Stimulated activated effector memory CD8-positive, alpha-beta T cell treated with anti-CD3 and anti-CD28 coated beads, Interleukin-12 subunit alpha, Interleukin-12 subunit beta, amount 100 ng/mL, for 72 hours (primary cell): ENCODE measurements around the gene AGAP1.
"Not testable (repeated sequence)": the region's sequence is repeated elsewhere in the genome, so short reads cannot be mapped to it uniquely, and the experiment has no call there.

Experiments
- ATAC-seq: fragments of 150-1000 bp; cut with Tn5 transposase; 2 replicates; pipeline ENCODE4 v1.10.0; 2021
- DNase-seq, 2 donors: peaks; one replicate each; pipeline ENCODE4 v3.0.0; 2021 to 2022; ENCODE audit warnings: low spot score in 2 of 2
- H3K27ac Mint-ChIP-seq: one replicate; pipeline ENCODE4 v1.8.0; 2022; ENCODE audit warnings: mild to moderate bottlenecking, mixed read lengths
- H3K36me3 Mint-ChIP-seq: one replicate; pipeline ENCODE4 v1.8.0; 2022; ENCODE audit warnings: mild to moderate bottlenecking, mixed read lengths
- H3K4me1 Mint-ChIP-seq: one replicate; pipeline ENCODE4 v1.8.0; 2022; ENCODE audit warnings: mixed read lengths
- H3K4me3 Mint-ChIP-seq: one replicate; pipeline ENCODE4 v1.8.0; 2022; ENCODE audit warnings: mild to moderate bottlenecking, mixed read lengths
- H3K9me3 Mint-ChIP-seq: one replicate; pipeline ENCODE4 v1.8.0; 2022; ENCODE audit warnings: mixed read lengths

AGAP1 gene

GRCh38 chr2:236047176-236047575 lies 553.3 kb downstream of the AGAP1 start:
- ATAC-seq, result no peak
- Mint-ChIP-seq H3K4me3 (no peak overlapping the region), H3K4me1 (peaks cover 26% of the 10 kb centered on the region), H3K36me3 (peaks cover 32% of the 10 kb centered on the region), H3K27ac (no peak overlapping the region), H3K9me3 (no peaks in the 10 kb centered on the region)
- DNase-seq, result no peak

GRCh38 chr2:236047886-236048540 lies 554.2 kb downstream of the AGAP1 start:
- Mint-ChIP-seq H3K36me3 (peaks cover 25% of the 10 kb centered on the region), H3K4me3 (no peak overlapping the region), H3K27ac (no peak overlapping the region), H3K9me3 (no peaks in the 10 kb centered on the region), H3K4me1 (peaks cover 26% of the 10 kb centered on the region)
- DNase-seq (no peak), ATAC-seq (no peak)

- DNase-seq (peak; percentile 7 to 54), ATAC-seq (peak; percentile 90)
- H3K4me3 Mint-ChIP-seq, result no peak overlapping the region
- H3K4me1 Mint-ChIP-seq, result peaks cover 26% of the 10 kb centered on the region
- no peaks in the 10 kb centered on the region for H3K9me3 Mint-ChIP-seq
- H3K36me3 Mint-ChIP-seq, result peaks cover 19% of the 10 kb centered on the region
- H3K27ac Mint-ChIP-seq, result no peak overlapping the region
These were observed 556.1 kb downstream of the AGAP1 start for GRCh38 chr2:236049981-236050380.

GRCh38 chr2:236051351-236051750 lies 557.5 kb downstream of the AGAP1 start:
- Mint-ChIP-seq H3K36me3 (peaks cover 19% of the 10 kb centered on the region), H3K9me3 (no peaks in the 10 kb centered on the region), H3K4me1 (peaks cover 20% of the 10 kb centered on the region), H3K4me3 (no peak overlapping the region), H3K27ac (no peak overlapping the region)
- no peak for DNase-seq
- ATAC-seq, result no peak

GRCh38 chr2:236051806-236052205 lies 558.0 kb downstream of the AGAP1 start:
- Mint-ChIP-seq H3K4me3 (no peak overlapping the region), H3K27ac (no peak overlapping the region), H3K36me3 (peaks cover 19% of the 10 kb centered on the region), H3K9me3 (no peaks in the 10 kb centered on the region), H3K4me1 (peaks cover 16% of the 10 kb centered on the region)
- DNase-seq, result no peak
- no peak for ATAC-seq

- no peak for ATAC-seq
- Mint-ChIP-seq H3K4me1 (peaks cover 16% of the 10 kb centered on the region), H3K4me3 (no peak overlapping the region), H3K36me3 (peaks cover 19% of the 10 kb centered on the region), H3K9me3 (no peaks in the 10 kb centered on the region), H3K27ac (no peak overlapping the region)
- DNase-seq, result no peak
These were observed 558.4 kb downstream of the AGAP1 start for GRCh38 chr2:236052206-236052605.

- Mint-ChIP-seq H3K4me1 (peaks cover 16% of the 10 kb centered on the region), H3K9me3 (no peaks in the 10 kb centered on the region), H3K27ac (no peak overlapping the region), H3K4me3 (no peak overlapping the region), H3K36me3 (peaks cover 19% of the 10 kb centered on the region)
- ATAC-seq (no peak), DNase-seq (no peak)
These were observed 559.3 kb downstream of the AGAP1 start for GRCh38 chr2:236052926-236053821.

GRCh38 chr2:236054125-236054524 lies 560.3 kb downstream of the AGAP1 start:
- Mint-ChIP-seq H3K4me1 (peaks cover 10% of the 10 kb centered on the region), H3K36me3 (peaks cover 10% of the 10 kb centered on the region), H3K27ac (no peak overlapping the region), H3K4me3 (no peak overlapping the region), H3K9me3 (no peaks in the 10 kb centered on the region)
- DNase-seq (no peak), ATAC-seq (no peak)

GRCh38 chr2:236054621-236055305 lies 560.9 kb downstream of the AGAP1 start:
- DNase-seq (no peak), ATAC-seq (no peak)
- no peak overlapping the region for H3K27ac Mint-ChIP-seq
- H3K4me3 Mint-ChIP-seq, result no peak overlapping the region
- peaks cover 7% of the 10 kb centered on the region for H3K4me1 Mint-ChIP-seq
- peaks cover 5% of the 10 kb centered on the region for H3K36me3 Mint-ChIP-seq
- no peaks in the 10 kb centered on the region for H3K9me3 Mint-ChIP-seq

- H3K27ac Mint-ChIP-seq, result no peak overlapping the region
- no peaks in the 10 kb centered on the region for H3K9me3 Mint-ChIP-seq
- no peaks in the 10 kb centered on the region for H3K36me3 Mint-ChIP-seq
- H3K4me1 Mint-ChIP-seq, result no peaks in the 10 kb centered on the region
- no peak for ATAC-seq
- DNase-seq, result no peak
- no peak overlapping the region for H3K4me3 Mint-ChIP-seq
These were observed 561.6 kb downstream of the AGAP1 start for GRCh38 chr2:236055471-236055870.

GRCh38 chr2:236056141-236056540 lies 562.3 kb downstream of the AGAP1 start:
- Mint-ChIP-seq H3K9me3 (no peaks in the 10 kb centered on the region), H3K36me3 (no peaks in the 10 kb centered on the region), H3K27ac (no peak overlapping the region), H3K4me1 (no peaks in the 10 kb centered on the region), H3K4me3 (no peak overlapping the region)
- ATAC-seq (no peak), DNase-seq (no peak)

- H3K4me3 Mint-ChIP-seq, result no peak overlapping the region
- ATAC-seq (no peak), DNase-seq (no peak)
- no peaks in the 10 kb centered on the region for H3K36me3 Mint-ChIP-seq
- no peak overlapping the region for H3K27ac Mint-ChIP-seq
- H3K4me1 Mint-ChIP-seq, result no peaks in the 10 kb centered on the region
- H3K9me3 Mint-ChIP-seq, result no peaks in the 10 kb centered on the region
These were observed 563.5 kb downstream of the AGAP1 start for GRCh38 chr2:236057375-236057774.

- DNase-seq (no peak), ATAC-seq (no peak)
- H3K4me3 Mint-ChIP-seq, result no peak overlapping the region
- H3K36me3 Mint-ChIP-seq, result no peaks in the 10 kb centered on the region
- no peak overlapping the region for H3K27ac Mint-ChIP-seq
- no peaks in the 10 kb centered on the region for H3K4me1 Mint-ChIP-seq
- H3K9me3 Mint-ChIP-seq, result no peaks in the 10 kb centered on the region
These were observed 567.7 kb downstream of the AGAP1 start for GRCh38 chr2:236061497-236061896.

- DNase-seq (no peak), ATAC-seq (no peak)
- no peak overlapping the region for H3K4me3 Mint-ChIP-seq
- no peaks in the 10 kb centered on the region for H3K4me1 Mint-ChIP-seq
- no peak overlapping the region for H3K27ac Mint-ChIP-seq
- H3K9me3 Mint-ChIP-seq, result no peaks in the 10 kb centered on the region
- H3K36me3 Mint-ChIP-seq, result no peaks in the 10 kb centered on the region
These were observed 568.1 kb downstream of the AGAP1 start for GRCh38 chr2:236061899-236062298.

- H3K9me3 Mint-ChIP-seq, H3K4me1 Mint-ChIP-seq, H3K36me3 Mint-ChIP-seq, H3K4me3 Mint-ChIP-seq, H3K27ac Mint-ChIP-seq, DNase-seq, ATAC-seq: not testable (repeated sequence)
These were observed 569.0 kb downstream of the AGAP1 start for GRCh38 chr2:236062806-236063205.
